ENCODE data around the gene TAGLN.

- TF ChIP-seq EZH2 (IDR thresholded peaks at IDR 0.05; ENCODE audit: insufficient read depth, poor library complexity, severe bottlenecking) (no peak), EZH2phosphoT487 (IDR thresholded peaks at IDR 0.05; ENCODE audit: insufficient read depth, low read depth) (no peak)
Observed at GRCh38 chr11:117179048-117179999, 19.8 kb upstream of the TAGLN start.
